B cell (primary cell): ENCODE results near the gene MRPL55. TPM values are rescaled to one million over a fixed set of nuclear protein-coding genes. Genes with fewer than 3 reads are reported as not detected.
"Not testable (repeated sequence)": the region's sequence is repeated elsewhere in the genome, so short reads cannot be mapped to it uniquely, and the experiment has no call there.

Source experiments
- ATAC-seq: fragments of 200-7000 bp; cut with Tn5 transposase; one replicate; pipeline ENCODE4 v1.10.0; 2021; ENCODE audit warnings: low read depth, mild to moderate bottlenecking, moderate number of reproducible peaks, moderate library complexity
- CTCF ChIA-PET: fragments of 350-600 bp; sonication (Branson Sonifier 250); formaldehyde crosslinking; loops from one replicate; lab custom pipeline; 2021; ENCODE audit warnings: antibody characterized with exemption, inconsistent platforms; lab: Charles Lee
- POLR2A ChIA-PET: fragments of 350-600 bp; sonication (Branson Sonifier 250); formaldehyde crosslinking; loops from one replicate; lab custom pipeline; 2021; ENCODE audit warnings: antibody characterized with exemption; lab: Charles Lee
- DNase-seq: peaks from one replicate; pipeline ENCODE4 v3.0.0; 2013
- H2AFZ ChIP-seq: 2 replicates; pipeline ENCODE4 v1.6.1; 2012; ENCODE audit warnings: mild to moderate bottlenecking, low read depth, low read length; ENCODE audit not compliant: insufficient read depth, poor library complexity, severe bottlenecking
- H3K27ac ChIP-seq, 2 donors: 1 replicate in 1 of 2; 2 replicates in 1 of 2; pipeline ENCODE4 v1.5.1; 2012 to 2013; ENCODE audit warnings: low read length in 2 of 2, mild to moderate bottlenecking in 2 of 2, moderate library complexity in 1 of 2
- H3K27me3 ChIP-seq, 4 experiments: fragments of 200-600 bp in 1 of 4; sonication (generic) in 1 of 4; replicated peaks in 1 of 4; 1 replicate in 2 of 4; 2 replicates in 2 of 4; pipeline versions ENCODE4 v1.6.1 to v1.7.0; 2013 to 2016; ENCODE audit warnings: low read length in 3 of 4, mild to moderate bottlenecking in 2 of 4, mixed read lengths in 1 of 4, moderate library complexity in 1 of 4; ENCODE audit not compliant: insufficient read depth in 4 of 4, control insufficient read depth in 3 of 4; ENCODE audit errors: control extremely low read depth in 1 of 4
- H3K36me3 ChIP-seq, 2 experiments: replicated peaks in 1 of 2; 1 replicate in 1 of 2; 2 replicates in 1 of 2; pipeline versions ENCODE4 v1.6.1 to v1.7.1; 2013; ENCODE audit warnings: low read length in 1 of 2; ENCODE audit not compliant: insufficient read depth in 2 of 2, control insufficient read depth in 1 of 2; ENCODE audit errors: control extremely low read depth in 1 of 2, extremely low read depth in 1 of 2
- H3K4me1 ChIP-seq, 2 donors: fragments of 200-600 bp in 1 of 2; sonication (generic) in 1 of 2; 1 replicate in 1 of 2; 2 replicates in 1 of 2; pipeline versions ENCODE4 v1.5.1 to v1.6.1; 2013 to 2017; ENCODE audit warnings: low read length in 2 of 2; ENCODE audit not compliant: control insufficient read depth in 2 of 2, insufficient read depth in 2 of 2
- H3K4me2 ChIP-seq: replicated peaks from 2 replicates; pipeline ENCODE3; 2012; ENCODE audit warnings: mild to moderate bottlenecking, low read depth, low read length; ENCODE audit not compliant: poor library complexity, severe bottlenecking
- H3K4me3 ChIP-seq, 5 experiments: fragments of 200-600 bp in 1 of 5; sonication (generic) in 1 of 5; 1 replicate in 3 of 5; 2 replicates in 2 of 5; pipeline versions ENCODE4 v1.5.1 to v1.7.0; 2011 to 2016; ENCODE audit warnings: low read length in 4 of 5, mild to moderate bottlenecking in 4 of 5, low read depth in 2 of 5, control low read depth in 1 of 5, moderate library complexity in 1 of 5; ENCODE audit not compliant: insufficient read depth in 1 of 5; ENCODE audit errors: control extremely low read depth in 1 of 5, extremely low read depth in 1 of 5
- H3K79me2 ChIP-seq: fragments of 200-600 bp; sonication (generic); one replicate; pipeline ENCODE4 v1.6.0; 2016; ENCODE audit warnings: low read length; ENCODE audit not compliant: control insufficient read depth, insufficient read depth
- H3K9ac ChIP-seq: fragments of 200-600 bp; sonication (generic); 2 replicates; pipeline ENCODE4 v1.6.1; 2017; ENCODE audit warnings: mild to moderate bottlenecking, low read length, moderate library complexity
- H3K9me3 ChIP-seq, 3 donors: one replicate each; pipeline versions ENCODE4 v1.6.1 to v1.7.1; 2013; ENCODE audit warnings: low read length in 2 of 3; ENCODE audit not compliant: control insufficient read depth in 2 of 3, insufficient read depth in 1 of 3; ENCODE audit errors: control extremely low read depth in 1 of 3
- H4K20me1 ChIP-seq: 2 replicates; pipeline ENCODE4 v1.6.0; 2012; ENCODE audit warnings: mild to moderate bottlenecking, low read length; ENCODE audit not compliant: insufficient read depth, control insufficient read depth, poor library complexity, severe bottlenecking
- H3K27ac Mint-ChIP-seq: one replicate; pipeline ENCODE4 v1.8.0; 2021; ENCODE audit warnings: mixed read lengths
- H3K27me3 Mint-ChIP-seq: one replicate; pipeline ENCODE4 v1.8.0; 2021; ENCODE audit warnings: mixed read lengths
- H3K4me1 Mint-ChIP-seq: one replicate; pipeline ENCODE4 v1.8.0; 2021; ENCODE audit warnings: mixed read lengths
- H3K4me3 Mint-ChIP-seq: one replicate; pipeline ENCODE4 v1.8.0; 2021; ENCODE audit warnings: mixed read lengths
- H3K9me3 Mint-ChIP-seq: one replicate; pipeline ENCODE4 v1.8.0; 2022; ENCODE audit warnings: mixed read lengths; ENCODE audit not compliant: insufficient read depth
- CTCF ChIP-seq: fragments of 200-600 bp; IDR thresholded peaks from one replicate; pipeline ENCODE4 v1.8.0; 2022; ENCODE audit warnings: antibody characterized with exemption, mild to moderate bottlenecking
- EZH2 ChIP-seq: IDR thresholded peaks from 2 replicates; pipeline ENCODE4 v1.6.1; 2012; ENCODE audit warnings: borderline replicate concordance, low read depth, mild to moderate bottlenecking, moderate library complexity, low read length; ENCODE audit not compliant: insufficient read depth, poor library complexity, severe bottlenecking
- WGBS: methylation state at CpG from one replicate; pipeline ENCODE4 v1.1.5; 2013; ENCODE audit warnings: missing lambda C conversion rate; ENCODE audit not compliant: insufficient coverage; 5-methylcytosine and 5-hydroxymethylcytosine counted together
- intact Hi-C: fragments of 100-400 bp; cut with micrococcal nuclease; formaldehyde crosslinking; loops from one replicate; pipeline ENCODE4 v1.10.0; 2022
- polyA plus RNA-seq: library from polyadenylated mRNA; depleted of rRNA; stranded (reverse); fragments of >200 nt; gene quantifications from 2 replicates; pipeline ENCODE4 v1.2.3, GENCODE V29; 2012
- total RNA-seq, 2 donors: library from RNA; stranded (reverse); fragments of 120-200 nt in 1 of 2; gene quantifications; 1 replicate in 1 of 2; 2 replicates in 1 of 2; pipeline versions ENCODE4 v1.2.3 to v1.2.4, GENCODE V29; 2013 to 2022

Gene MRPL55
- total and polyA plus RNA-seq, 2 donors (not counting 1 experiment from before 2014, with no cell fraction given) = 38.9 to 297 TPM

- Mint-ChIP-seq H3K4me3 (no peak overlapping the region), H3K27me3 (no peaks in the 10 kb centered on the region), H3K27ac (no peak overlapping the region), H3K4me1 (peaks cover 22% of the 10 kb centered on the region), H3K9me3 (no peaks in the 10 kb centered on the region)
- no peaks in the 10 kb centered on the region for H3K9me3 ChIP-seq
- no peak for ATAC-seq
- H3K9ac ChIP-seq = no peak overlapping the region
- intact Hi-C loops = no loop called here
- DNase-seq = no peak
- ChIA-PET CTCF (interaction anchor here (1.1 kb wide), 1 partner anchor 18 kb away, joined by 6 read pairs; no protein-coding TSS in a partner anchor), POLR2A (no interaction called here)
- H3K27ac ChIP-seq = no peak overlapping the region
- TF ChIP-seq EZH2 = no peak
- no peak for TF ChIP-seq CTCF
- peaks cover 21% of the 10 kb centered on the region for H3K79me2 ChIP-seq
- peaks cover 17 to 23% of the 10 kb centered on the region in 2 donors for H3K4me1 ChIP-seq
- no peak overlapping the region for H3K4me2 ChIP-seq
- no peak overlapping the region for H3K4me3 ChIP-seq
- H2AFZ ChIP-seq = no peak overlapping the region
- no peaks in the 10 kb centered on the region for H4K20me1 ChIP-seq
- H3K36me3 ChIP-seq = peaks cover 0 to 3% of the 10 kb centered on the region in 2 experiments
- WGBS = no CpG with 5 or more reads among the region's 1 CpG
- no peaks in the 10 kb centered on the region for H3K27me3 ChIP-seq
Measured at GRCh38 chr1:228112617-228113016, 3.5 kb upstream of the MRPL55 start.

DNA sequence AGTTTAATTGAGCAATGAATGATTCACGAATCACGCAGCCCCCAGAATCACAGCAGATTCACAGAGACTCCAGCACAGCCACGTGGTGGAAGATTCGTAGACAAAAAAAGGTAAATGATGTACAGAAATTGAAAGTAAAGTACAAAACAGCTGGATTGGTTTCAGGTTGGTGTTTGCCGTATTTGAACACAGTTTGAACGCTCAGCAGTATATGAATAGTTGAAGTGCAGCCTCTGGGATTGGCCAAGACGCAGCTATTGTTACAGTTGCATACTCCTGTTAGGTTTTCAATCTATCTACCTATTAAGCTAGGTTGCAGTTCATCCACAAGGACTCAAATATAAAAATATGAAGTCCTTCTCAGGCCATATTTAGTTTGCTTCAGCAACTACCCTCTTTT lies 3.1 kb upstream of the MRPL55 start:
- peaks cover 23% of the 10 kb centered on the region for H3K79me2 ChIP-seq
- no peak overlapping the region for H3K4me3 Mint-ChIP-seq
- no peak overlapping the region for H2AFZ ChIP-seq
- no peak overlapping the region for H3K4me2 ChIP-seq
- H3K27ac ChIP-seq = no peak overlapping the region
- H3K9me3 Mint-ChIP-seq = no peaks in the 10 kb centered on the region
- ATAC-seq = no peak
- peaks cover 0 to 6% of the 10 kb centered on the region in 2 experiments for H3K36me3 ChIP-seq
- H3K9me3 ChIP-seq = no peaks in the 10 kb centered on the region
- no peak for DNase-seq
- H3K27ac Mint-ChIP-seq = no peak overlapping the region
- no peak overlapping the region for H3K4me3 ChIP-seq
- POLR2A ChIA-PET = no interaction called here
- no peaks in the 10 kb centered on the region for H3K27me3 Mint-ChIP-seq
- 83% methylated on average over 6 of the region's 7 CpGs for WGBS
- intact Hi-C loops = no loop called here
- H3K4me1 Mint-ChIP-seq = peaks cover 22% of the 10 kb centered on the region
- H3K27me3 ChIP-seq = no peaks in the 10 kb centered on the region
- H3K4me1 ChIP-seq = peaks cover 17 to 23% of the 10 kb centered on the region in 2 donors
- no peak for TF ChIP-seq CTCF
- TF ChIP-seq EZH2 = no peak
- no peak overlapping the region for H3K9ac ChIP-seq
- H4K20me1 ChIP-seq = no peaks in the 10 kb centered on the region
- CTCF ChIA-PET = interaction anchor here (1.1 kb wide), 1 partner anchor 19 kb away, joined by 6 read pairs; no protein-coding TSS in a partner anchor

GRCh38 chr1:228111315-228111714 lies 2.2 kb upstream of the MRPL55 start:
- peaks cover 22% of the 10 kb centered on the region for H3K4me1 Mint-ChIP-seq
- H3K4me3 ChIP-seq, H3K27ac Mint-ChIP-seq, H4K20me1 ChIP-seq, H3K27me3 Mint-ChIP-seq, intact Hi-C loops, H3K27me3 ChIP-seq, H3K9ac ChIP-seq, H3K27ac ChIP-seq, H3K4me2 ChIP-seq, DNase-seq, CTCF ChIA-PET, H2AFZ ChIP-seq, H3K9me3 ChIP-seq, ATAC-seq, H3K9me3 Mint-ChIP-seq, POLR2A ChIA-PET, H3K4me3 Mint-ChIP-seq: not testable (repeated sequence)
- H3K4me1 ChIP-seq = peaks cover 17 to 23% of the 10 kb centered on the region in 2 donors
- H3K36me3 ChIP-seq = peaks cover 0 to 12% of the 10 kb centered on the region in 2 experiments
- H3K79me2 ChIP-seq = peaks cover 23% of the 10 kb centered on the region
- WGBS = no CpG with 5 or more reads among the region's 6 CpGs
